Hindlimb muscle (tissue), 1 donor: ENCODE results near the gene EHMT1. TPM values are rescaled to one million over a fixed set of nuclear protein-coding genes. Genes with fewer than 3 reads are reported as not detected.
"Not testable (repeated sequence)": the region's sequence is repeated elsewhere in the genome, so short reads cannot be mapped to it uniquely, and the experiment has no call there.

Experiments
- DNase-seq: peaks from one replicate; pipeline ENCODE4 v3.0.0-alpha.2; 2013
- polyA plus RNA-seq: library from polyadenylated mRNA; unstranded; fragments of 120-200 nt; gene quantifications from one replicate; pipeline ENCODE4 v1.2.1, GENCODE V29; 2013; ENCODE audit not compliant: insufficient read length

Gene EHMT1
- polyA plus RNA-seq, 1 donor: 50.4 TPM

GRCh38 chr9:137875354-137875753 is 256.5 kb downstream of the EHMT1 start:
- no peak for DNase-seq

- no peak for DNase-seq
Observed at GRCh38 chr9:137875846-137876245, 257.0 kb downstream of the EHMT1 start.

GRCh38 chr9:137876269-137876668 is 257.5 kb downstream of the EHMT1 start:
- DNase-seq: no peak

GRCh38 chr9:137876781-137877386 is 258.1 kb downstream of the EHMT1 start:
- no peak for DNase-seq

GRCh38 chr9:137877506-137878122 is 258.8 kb downstream of the EHMT1 start, which contains the start of gene CACNA1B:
Gene CACNA1B (plus strand): TSS chr9:137877782. CDS start chr9:137877934, 152 bp downstream.
- not testable (repeated sequence) for DNase-seq

- peak; percentile 53 for DNase-seq
Observed at GRCh38 chr9:137878146-137878941, 259.5 kb downstream of the EHMT1 start.

- no peak for DNase-seq
Observed at GRCh38 chr9:137879052-137879451, 260.2 kb downstream of the EHMT1 start.

GRCh38 chr9:137879566-137880150 is 260.9 kb downstream of the EHMT1 start:
- DNase-seq: no peak

GRCh38 chr9:137880160-137880975 is 261.6 kb downstream of the EHMT1 start:
- no peak for DNase-seq

- DNase-seq: no peak
Observed at GRCh38 chr9:137880976-137881530, 262.2 kb downstream of the EHMT1 start.

GRCh38 chr9:137881591-137882505 is 263.0 kb downstream of the EHMT1 start:
- DNase-seq: no peak

GRCh38 chr9:137882506-137882821 is 263.7 kb downstream of the EHMT1 start:
- no peak for DNase-seq

GRCh38 chr9:137883977-137884376 is 265.2 kb downstream of the EHMT1 start:
- not testable (repeated sequence) for DNase-seq

- DNase-seq: not testable (repeated sequence)
Observed at GRCh38 chr9:137884547-137884946, 265.7 kb downstream of the EHMT1 start.

GRCh38 chr9:137885121-137885520 is 266.3 kb downstream of the EHMT1 start:
- DNase-seq: not testable (repeated sequence)

Other genes starting within 250 kb of the EHMT1 start
- 16.6 TPM for gene EXD3, start 195.8 kb upstream of the EHMT1 start, polyA plus RNA-seq
- gene NOXA1, start 195.6 kb upstream of the EHMT1 start, polyA plus RNA-seq: 4.2 TPM
- gene ENTPD8, start 177.6 kb upstream of the EHMT1 start, polyA plus RNA-seq: 0.98 TPM
- 18.1 TPM for gene NSMF, start 159.7 kb upstream of the EHMT1 start, polyA plus RNA-seq
- 4.5 TPM for gene PNPLA7, start 68.6 kb upstream of the EHMT1 start, polyA plus RNA-seq
- gene MRPL41, start 67.1 kb upstream of the EHMT1 start, polyA plus RNA-seq: 34.2 TPM
- 29.3 TPM for gene DPH7, start 40.1 kb upstream of the EHMT1 start, polyA plus RNA-seq
- 19.0 TPM for gene ZMYND19, start 28.5 kb upstream of the EHMT1 start, polyA plus RNA-seq
- gene ARRDC1, start 13.3 kb upstream of the EHMT1 start, polyA plus RNA-seq: 48.6 TPM